PC-9 (cell line): ENCODE data around the gene MANF. TPM values are rescaled to one million over a fixed set of nuclear protein-coding genes. Genes with fewer than 3 reads are reported as not detected.
A peak's percentile ranks its signal among the peaks of the same experiment; 100 is the strongest.

Source experiments
- BruUV-seq: library from RNA; stranded (reverse); fragments of 400-500 nt; replicated peaks from 2 replicates; lab custom pipeline; 2021; lab: Mats Ljungman, UMichigan
- CTCF ChIA-PET: fragments of 300-600 bp; sonication (Branson Sonifier 250); formaldehyde crosslinking; loops from one replicate; lab custom pipeline; 2022; ENCODE audit warnings: antibody characterized with exemption; lab: Charles Lee
- POLR2A ChIA-PET: fragments of 300-600 bp; sonication (Branson Sonifier 250); formaldehyde crosslinking; loops from one replicate; lab custom pipeline; 2022; ENCODE audit warnings: antibody characterized with exemption; ENCODE audit not compliant: unreplicated experiment; lab: Charles Lee
- DNase-seq, 2 experiments: peaks; one replicate each; pipeline versions ENCODE4 v3.0.0 to v3.0.0-alpha.2; 2015 to 2022; ENCODE audit warnings: mixed read lengths in 1 of 2
- H2AFZ ChIP-seq: fragments of 200-600 bp; sonication (generic); 2 replicates; pipeline ENCODE4 v1.8.1; 2017; ENCODE audit warnings: antibody characterized with exemption
- H3F3A ChIP-seq: fragments of 200-600 bp; sonication (generic); 2 replicates; pipeline ENCODE4 v1.8.1; 2017; ENCODE audit warnings: antibody characterized with exemption, mild to moderate bottlenecking, low read depth; ENCODE audit not compliant: insufficient read depth
- H3K27ac ChIP-seq: fragments of 200-600 bp; sonication (generic); 2 replicates; pipeline ENCODE4 v1.6.1; 2016; ENCODE audit warnings: mixed run types
- H3K27me3 ChIP-seq: fragments of 200-600 bp; sonication (generic); 2 replicates; pipeline ENCODE4 v1.6.1; 2016; ENCODE audit warnings: low read depth, mixed run types; ENCODE audit not compliant: insufficient read depth
- H3K36me3 ChIP-seq: fragments of 200-600 bp; sonication (generic); 2 replicates; pipeline ENCODE4 v1.6.1; 2016; ENCODE audit warnings: low read depth, mixed run types
- H3K4me1 ChIP-seq: fragments of 200-600 bp; sonication (generic); replicated peaks from 2 replicates; pipeline ENCODE4 v1.6.1; 2016; ENCODE audit warnings: mixed run types; ENCODE audit not compliant: insufficient read depth
- H3K4me2 ChIP-seq: fragments of 200-600 bp; sonication (generic); 2 replicates; pipeline ENCODE4 v1.6.1; 2017; ENCODE audit warnings: mixed run types
- H3K4me3 ChIP-seq: fragments of 200-600 bp; sonication (generic); 2 replicates; pipeline ENCODE4 v1.6.1; 2016; ENCODE audit warnings: mixed run types
- H3K79me2 ChIP-seq: fragments of 200-600 bp; sonication (generic); 2 replicates; pipeline ENCODE4 v1.6.1; 2017; ENCODE audit warnings: low read depth, mixed run types
- H3K9me2 ChIP-seq: fragments of 200-600 bp; sonication (generic); 2 replicates; pipeline ENCODE4 v1.8.1; 2017; ENCODE audit warnings: mild to moderate bottlenecking; ENCODE audit not compliant: insufficient read depth
- H3K9me3 ChIP-seq: fragments of 200-600 bp; sonication (generic); 2 replicates; pipeline ENCODE4 v1.8.1; 2016; ENCODE audit warnings: low read depth; ENCODE audit not compliant: insufficient read depth
- H4K20me1 ChIP-seq: fragments of 200-600 bp; sonication (generic); 2 replicates; pipeline ENCODE4 v1.8.1; 2017; ENCODE audit not compliant: insufficient read depth
- EZH2 ChIP-seq: fragments of 200-600 bp; sonication (generic); IDR thresholded peaks from 2 replicates; pipeline ENCODE4 v1.8.0; 2017; ENCODE audit warnings: antibody characterized with exemption, low read depth
- intact Hi-C: fragments of 100-400 bp; cut with micrococcal nuclease; formaldehyde crosslinking; loops from one replicate; pipeline ENCODE4 v1.10.0; 2022; ENCODE audit not compliant: unreplicated experiment
- total RNA-seq: library from RNA; stranded (reverse); gene quantifications from 2 replicates; pipeline ENCODE4 v1.2.3, GENCODE V29; 2021
- TF ChIP-seq, protein P1 (sequence below): fragments of 200-600 bp; sonication (generic); conservative IDR thresholded peaks from 2 replicates; pipeline ENCODE4 v1.6.1; 2017; ENCODE audit warnings: mixed run types, antibody characterized with exemption, mild to moderate bottlenecking, moderate library complexity

Gene MANF
- total RNA-seq, 1 experiment from 2014 or later = 79.1 TPM

DNA sequence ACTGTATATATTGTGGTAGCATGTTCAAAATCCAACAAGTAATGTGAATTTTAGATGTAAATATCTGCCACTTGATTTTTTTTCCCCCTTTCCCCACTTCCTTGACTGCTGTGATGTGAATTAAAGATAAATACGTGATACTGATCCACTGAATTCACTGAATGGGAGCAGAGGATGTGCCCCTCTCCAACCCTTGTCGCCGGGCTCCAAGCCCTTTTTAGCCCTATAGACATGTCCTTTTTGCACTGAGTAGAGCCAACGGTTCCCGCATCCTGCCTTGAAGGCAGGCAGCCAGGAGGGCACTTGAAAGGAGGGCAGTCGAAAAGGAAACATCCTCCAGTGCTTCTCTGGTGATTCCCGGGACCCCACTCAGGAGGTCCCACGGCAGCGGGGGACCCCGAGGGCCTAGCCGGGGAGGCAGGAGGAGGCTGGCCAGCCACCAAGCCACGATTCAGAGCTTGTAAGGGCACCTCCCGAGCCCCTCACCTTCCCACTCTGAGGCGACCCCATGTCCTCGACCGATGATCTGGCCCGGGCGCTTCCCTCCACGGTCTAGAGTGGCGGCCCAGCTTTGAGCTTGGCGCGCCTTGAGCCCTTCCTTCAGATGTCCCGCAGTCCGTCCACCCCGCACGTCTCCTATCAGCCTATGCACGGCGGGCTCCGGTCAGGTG lies 901 bp upstream of the MANF start:
- Histone ChIP-seq H3K9me3 (no peaks in the 10 kb centered on the region), H3K9me2 (no peaks in the 10 kb centered on the region), H3K4me3 (peak overlapping the region; percentile 91), H3F3A (peaks cover 26% of the 10 kb centered on the region), H3K79me2 (peaks cover 41% of the 10 kb centered on the region), H3K27me3 (no peaks in the 10 kb centered on the region), H3K36me3 (0 out of 2 replicates have a peak, but pooled peaks cover 15% of the 10 kb centered on the region), H3K27ac (peak overlapping the region; percentile 84), H3K4me2 (peak overlapping the region; percentile 84), H2AFZ (peak overlapping the region; percentile 82), H4K20me1 (no peaks in the 10 kb centered on the region; the same call in 1 of the 2 replicates), H3K4me1 (peaks cover 36% of the 10 kb centered on the region)
- TSS peak; percentile 86 for BruUV-seq
- intact Hi-C loops = no loop called here
- DNase-seq = peak in 1 of 2 experiments; percentile 33
- POLR2A ChIA-PET = no interaction called here
- CTCF ChIA-PET = no interaction called here
- TF ChIP-seq EZH2 = no peak
- TF ChIP-seq, protein P1, sequence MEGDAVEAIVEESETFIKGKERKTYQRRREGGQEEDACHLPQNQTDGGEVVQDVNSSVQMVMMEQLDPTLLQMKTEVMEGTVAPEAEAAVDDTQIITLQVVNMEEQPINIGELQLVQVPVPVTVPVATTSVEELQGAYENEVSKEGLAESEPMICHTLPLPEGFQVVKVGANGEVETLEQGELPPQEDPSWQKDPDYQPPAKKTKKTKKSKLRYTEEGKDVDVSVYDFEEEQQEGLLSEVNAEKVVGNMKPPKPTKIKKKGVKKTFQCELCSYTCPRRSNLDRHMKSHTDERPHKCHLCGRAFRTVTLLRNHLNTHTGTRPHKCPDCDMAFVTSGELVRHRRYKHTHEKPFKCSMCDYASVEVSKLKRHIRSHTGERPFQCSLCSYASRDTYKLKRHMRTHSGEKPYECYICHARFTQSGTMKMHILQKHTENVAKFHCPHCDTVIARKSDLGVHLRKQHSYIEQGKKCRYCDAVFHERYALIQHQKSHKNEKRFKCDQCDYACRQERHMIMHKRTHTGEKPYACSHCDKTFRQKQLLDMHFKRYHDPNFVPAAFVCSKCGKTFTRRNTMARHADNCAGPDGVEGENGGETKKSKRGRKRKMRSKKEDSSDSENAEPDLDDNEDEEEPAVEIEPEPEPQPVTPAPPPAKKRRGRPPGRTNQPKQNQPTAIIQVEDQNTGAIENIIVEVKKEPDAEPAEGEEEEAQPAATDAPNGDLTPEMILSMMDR = no peak

DNA sequence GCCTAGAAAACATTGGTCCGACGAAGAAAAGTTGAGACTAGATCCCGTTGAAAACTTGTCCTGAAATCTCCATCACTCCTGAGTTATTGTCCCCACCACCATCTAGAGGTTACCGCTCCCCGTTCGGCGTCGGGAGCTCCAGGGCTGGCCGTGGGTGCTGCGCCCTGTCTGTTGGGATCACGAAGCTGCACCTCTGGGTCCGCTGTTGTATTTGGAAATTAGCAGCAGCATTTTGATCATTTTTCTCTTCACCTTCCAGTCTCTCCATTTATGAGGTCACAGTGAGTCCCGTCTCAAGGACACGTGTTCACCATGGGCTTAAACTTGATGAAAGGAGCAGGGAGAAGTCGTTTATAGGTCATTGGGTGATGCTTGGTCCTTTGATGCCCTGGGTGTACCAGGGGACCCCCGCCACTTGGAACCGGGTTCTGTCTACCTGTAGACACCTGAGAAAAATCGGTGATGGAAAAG lies 565 bp downstream of the MANF start:
- Histone ChIP-seq H3K36me3 (peaks cover 23% of the 10 kb centered on the region), H4K20me1 (no peaks in the 10 kb centered on the region; the same call in 1 of the 2 replicates), H3K4me1 (peaks cover 45% of the 10 kb centered on the region), H3F3A (peaks cover 40% of the 10 kb centered on the region), H2AFZ (no peak overlapping the region), H3K9me2 (no peaks in the 10 kb centered on the region), H3K4me2 (peak overlapping the region; percentile 95), H3K27me3 (no peaks in the 10 kb centered on the region), H3K4me3 (peak overlapping the region; percentile 91), H3K9me3 (no peaks in the 10 kb centered on the region), H3K79me2 (peaks cover 46% of the 10 kb centered on the region), H3K27ac (peak overlapping the region; percentile 44)
- no peak for TF ChIP-seq EZH2
- TF ChIP-seq, protein P1 = no peak
- intact Hi-C loops = loop anchor here (1.0 to 5.0 kb wide), 5 partner anchors 413 to 1028 kb away; partner anchors contain the start of genes HEMK1 and TMEM115
- POLR2A ChIA-PET = interaction anchor here (0.6 to 1.3 kb wide), 15 partner anchors 40 to 944 kb away, joined by 3 to 26 read pairs (median 6); partner anchors contain the start of gene HEMK1
- no TSS peak for BruUV-seq
- peak in 1 of 2 experiments; percentile 31 for DNase-seq
- CTCF ChIA-PET = interaction anchor here (0.6 to 1.1 kb wide), 7 partner anchors 30 to 813 kb away, joined by 3 to 12 read pairs (median 5); no protein-coding TSS in a partner anchor

DNA sequence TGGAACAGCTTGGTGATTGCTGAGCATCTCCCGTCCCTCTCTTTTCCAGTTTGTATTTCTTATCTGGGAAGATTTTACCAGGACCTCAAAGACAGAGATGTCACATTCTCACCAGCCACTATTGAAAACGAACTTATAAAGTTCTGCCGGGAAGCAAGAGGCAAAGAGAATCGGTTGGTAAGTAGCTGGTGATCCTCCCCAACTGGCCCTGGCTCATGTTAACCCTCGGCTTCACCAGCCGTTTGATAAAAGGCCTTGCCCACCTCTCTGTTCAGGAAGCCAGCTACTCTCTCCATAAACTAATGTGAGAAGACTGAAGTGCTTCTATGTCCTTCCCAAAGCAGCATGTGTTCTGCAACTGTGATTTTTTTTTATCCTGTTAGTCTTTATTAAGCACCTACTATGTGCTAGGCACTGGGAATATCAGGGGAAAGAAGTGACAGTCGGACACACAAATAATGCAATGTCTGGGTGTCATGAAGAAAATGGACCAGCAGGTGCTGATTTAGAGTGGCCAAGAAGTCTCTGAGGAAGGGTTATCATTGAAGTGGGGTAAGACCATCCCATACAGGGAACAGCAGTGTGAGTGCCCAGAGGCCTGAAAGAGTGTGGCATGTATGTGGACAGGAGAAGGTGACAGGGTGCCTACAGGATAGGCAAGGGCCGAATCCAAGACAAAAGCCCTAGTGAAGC lies 1.2 kb downstream of the MANF start:
- intact Hi-C loops = loop anchor here (5.0 kb wide), 4 partner anchors 414 to 1029 kb away; partner anchors contain the start of gene TMEM115
- TSS peak; percentile 49 for BruUV-seq
- Histone ChIP-seq H3K9me2 (no peaks in the 10 kb centered on the region), H3K79me2 (peaks cover 46% of the 10 kb centered on the region), H2AFZ (no peak overlapping the region), H3F3A (peaks cover 42% of the 10 kb centered on the region), H3K9me3 (no peaks in the 10 kb centered on the region), H3K4me1 (peaks cover 47% of the 10 kb centered on the region), H3K4me3 (peak overlapping the region; percentile 91), H3K4me2 (peak overlapping the region; percentile 95), H3K27me3 (no peaks in the 10 kb centered on the region), H3K27ac (0 out of 2 replicates have a peak overlapping the region, but pooled peaks have one; percentile 44), H4K20me1 (no peaks in the 10 kb centered on the region; the same call in 1 of the 2 replicates), H3K36me3 (peaks cover 23% of the 10 kb centered on the region)
- no peak for TF ChIP-seq EZH2
- TF ChIP-seq, protein P1 = no peak
- CTCF ChIA-PET = interaction anchor here (1.1 kb wide), 1 partner anchor 770 kb away, joined by 7 read pairs; no protein-coding TSS in a partner anchor
- DNase-seq = peak in 1 of 2 experiments; percentile 26
- POLR2A ChIA-PET = interaction anchor here (0.6 to 1.1 kb wide), 4 partner anchors 40 to 863 kb away, joined by 4 to 26 read pairs (median 10); no protein-coding TSS in a partner anchor
